Measurements from ENCODE around the gene FGF13. TPM values are rescaled to one million over a fixed set of nuclear protein-coding genes. Genes with fewer than 3 reads are reported as not detected.

The FGF13 gene
- 120 TPM for total RNA-seq

DNA sequence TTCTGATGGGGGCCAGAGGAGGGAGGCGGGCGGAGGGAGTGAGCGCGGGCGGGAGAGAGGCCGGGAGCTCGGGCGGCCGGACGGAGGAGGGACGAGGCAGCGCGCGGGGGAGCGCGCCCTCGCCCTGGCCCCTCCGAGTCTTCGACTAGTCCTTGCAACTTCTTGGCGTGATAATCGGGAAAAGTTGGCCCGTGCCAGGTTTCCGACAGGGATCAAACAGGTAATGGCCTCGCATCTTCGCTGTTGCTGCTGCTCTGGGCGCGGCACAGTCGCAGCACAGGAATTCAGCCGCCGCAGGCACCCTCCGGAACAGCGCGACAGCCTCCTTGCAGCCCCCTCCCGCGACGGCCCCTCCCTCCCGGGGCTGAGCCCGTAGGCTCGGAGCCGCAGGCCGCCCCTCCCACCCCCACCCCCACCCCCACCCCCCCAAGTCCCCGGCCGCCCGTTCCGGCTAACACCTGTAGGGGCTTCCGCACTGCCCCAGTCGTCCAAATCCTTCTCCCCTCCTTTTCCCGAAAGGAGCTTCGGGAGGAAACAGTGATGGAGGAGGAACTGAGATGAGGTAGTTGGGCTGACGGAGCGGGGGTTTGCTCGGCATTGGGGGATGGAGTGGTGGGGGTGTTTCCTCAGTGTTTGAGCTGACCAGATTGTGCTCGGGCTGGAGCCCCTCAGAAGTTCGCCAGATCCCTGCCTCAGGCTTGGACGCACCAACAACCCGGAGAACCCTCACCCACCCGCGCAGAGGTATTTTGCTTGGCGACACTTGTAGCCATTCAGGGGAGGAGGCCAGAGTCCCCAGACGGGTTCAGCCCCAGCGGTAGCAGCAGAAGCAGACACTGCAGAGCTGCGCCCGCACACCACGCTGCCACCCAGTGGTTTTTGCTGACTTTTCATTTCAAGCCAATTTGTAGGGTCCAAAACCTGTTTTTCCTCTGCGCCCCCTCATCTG, at the start of gene FGF13:
TSS of gene FGF13 (minus strand) at position 319 of the 949 bp plus-strand sequence. CDS start 714 bp downstream, outside the sequence.

Small RNA genes lying within 50 kb of the gene (small RNA-seq; reads per million reads assigned to genes)
- gene AL031386.1: not detected
- 14.5 reads per million, percentile 94 among the genes with 10 or more reads in this experiment for gene MIR504

All from diencephalon (tissue), 1 donor.